GM12875 (cell line): ENCODE data around the gene TBC1D7.

Source experiments
- H3K4me3 ChIP-seq: one replicate; pipeline ENCODE4 v1.5.1; 2011; ENCODE audit warnings: low read depth, low read length, control low read depth
- TF ChIP-seq, protein P1 (sequence below): IDR thresholded peaks from 2 replicates; pipeline ENCODE4 v1.5.1; 2011; ENCODE audit warnings: low read depth, mild to moderate bottlenecking, control low read depth, inconsistent platforms, low read length, moderate library complexity, borderline replicate concordance; ENCODE audit not compliant: insufficient read depth

TBC1D7 gene

DNA sequence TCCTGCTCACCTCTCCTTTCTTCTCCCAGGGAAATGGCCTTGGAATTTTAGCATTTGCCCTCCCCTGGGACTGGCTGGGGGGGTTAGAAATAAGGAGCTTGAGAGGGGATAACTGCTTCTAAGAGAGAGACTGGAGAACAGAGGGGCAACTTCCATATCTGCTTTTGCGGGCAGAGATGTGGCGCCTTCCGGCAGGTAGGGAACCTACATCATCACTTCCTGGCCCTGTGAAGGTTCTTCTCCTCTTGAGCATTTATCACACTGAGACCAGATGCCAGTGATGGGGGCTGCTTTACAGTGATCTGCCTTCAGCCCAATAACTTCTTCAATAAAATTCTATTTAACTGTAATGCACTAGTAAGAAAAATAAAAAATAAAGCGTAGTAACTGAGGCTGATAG lies 48.1 kb downstream of the TBC1D7 start:
- TF ChIP-seq, protein P1, sequence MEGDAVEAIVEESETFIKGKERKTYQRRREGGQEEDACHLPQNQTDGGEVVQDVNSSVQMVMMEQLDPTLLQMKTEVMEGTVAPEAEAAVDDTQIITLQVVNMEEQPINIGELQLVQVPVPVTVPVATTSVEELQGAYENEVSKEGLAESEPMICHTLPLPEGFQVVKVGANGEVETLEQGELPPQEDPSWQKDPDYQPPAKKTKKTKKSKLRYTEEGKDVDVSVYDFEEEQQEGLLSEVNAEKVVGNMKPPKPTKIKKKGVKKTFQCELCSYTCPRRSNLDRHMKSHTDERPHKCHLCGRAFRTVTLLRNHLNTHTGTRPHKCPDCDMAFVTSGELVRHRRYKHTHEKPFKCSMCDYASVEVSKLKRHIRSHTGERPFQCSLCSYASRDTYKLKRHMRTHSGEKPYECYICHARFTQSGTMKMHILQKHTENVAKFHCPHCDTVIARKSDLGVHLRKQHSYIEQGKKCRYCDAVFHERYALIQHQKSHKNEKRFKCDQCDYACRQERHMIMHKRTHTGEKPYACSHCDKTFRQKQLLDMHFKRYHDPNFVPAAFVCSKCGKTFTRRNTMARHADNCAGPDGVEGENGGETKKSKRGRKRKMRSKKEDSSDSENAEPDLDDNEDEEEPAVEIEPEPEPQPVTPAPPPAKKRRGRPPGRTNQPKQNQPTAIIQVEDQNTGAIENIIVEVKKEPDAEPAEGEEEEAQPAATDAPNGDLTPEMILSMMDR: no peak
- H3K4me3 ChIP-seq: no peak overlapping the region

DNA sequence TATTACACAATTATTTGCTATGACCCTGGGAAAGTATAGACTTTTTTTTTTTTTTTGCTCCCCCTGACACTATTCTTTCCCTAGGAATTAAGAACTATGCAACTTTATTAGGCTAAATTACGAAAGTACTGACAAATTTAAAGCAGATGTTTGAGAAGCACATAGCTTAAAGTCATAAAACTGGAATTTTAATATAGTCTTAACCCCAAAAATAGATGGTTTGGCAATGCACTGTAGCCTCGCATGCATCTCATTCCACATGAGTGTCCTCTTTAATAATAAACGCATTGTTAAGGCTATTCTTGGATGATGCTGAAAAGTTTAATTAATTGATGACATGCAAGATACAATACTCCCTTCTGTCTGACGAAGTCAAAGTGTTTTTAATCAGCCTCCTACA lies 49.3 kb downstream of the TBC1D7 start:
- TF ChIP-seq, protein P1: no peak
- H3K4me3 ChIP-seq: no peak overlapping the region

DNA sequence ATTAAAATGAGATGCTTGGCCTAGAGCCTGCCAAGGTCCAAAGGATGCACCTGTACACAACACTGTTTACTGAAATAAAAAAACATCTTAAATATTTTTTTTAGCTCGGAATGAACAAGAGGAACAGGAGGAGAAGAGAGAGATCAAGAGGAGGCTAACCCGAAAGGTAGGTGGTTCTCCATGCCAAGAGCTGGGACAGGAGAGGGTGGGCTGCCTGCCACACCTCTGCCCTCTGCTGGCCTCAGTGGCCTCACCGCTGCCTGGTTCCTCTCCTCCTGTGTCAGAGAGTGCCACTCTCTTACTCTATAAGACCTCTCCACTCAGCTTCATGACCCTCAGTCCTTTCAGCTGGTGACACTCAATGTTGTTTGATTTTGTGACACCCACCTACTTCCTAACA lies 50.2 kb downstream of the TBC1D7 start:
- TF ChIP-seq, protein P1: peak; percentile 48; the same call in 1 of the 2 replicates
- no peak overlapping the region for H3K4me3 ChIP-seq

DNA sequence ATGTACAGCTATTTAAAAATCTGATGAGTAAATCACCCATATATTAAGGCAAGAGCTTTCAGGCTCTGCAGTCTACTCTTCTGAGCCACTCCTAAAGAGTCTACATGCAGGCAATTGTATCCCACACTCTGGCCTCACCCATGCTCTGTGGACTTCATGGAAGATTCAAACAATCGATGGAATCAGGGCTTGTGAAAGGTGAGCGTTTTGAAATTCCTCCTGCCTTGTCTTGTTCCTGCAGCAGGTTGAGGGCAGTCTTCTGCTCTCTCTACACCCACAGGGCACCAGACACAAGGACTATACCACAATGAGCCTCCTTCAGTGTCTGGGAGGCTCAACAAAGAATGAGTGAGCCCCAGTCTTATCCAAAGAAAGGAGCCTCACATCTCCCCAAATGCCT lies 51.1 kb downstream of the TBC1D7 start:
- TF ChIP-seq, protein P1: no peak
- H3K4me3 ChIP-seq: no peak overlapping the region

DNA sequence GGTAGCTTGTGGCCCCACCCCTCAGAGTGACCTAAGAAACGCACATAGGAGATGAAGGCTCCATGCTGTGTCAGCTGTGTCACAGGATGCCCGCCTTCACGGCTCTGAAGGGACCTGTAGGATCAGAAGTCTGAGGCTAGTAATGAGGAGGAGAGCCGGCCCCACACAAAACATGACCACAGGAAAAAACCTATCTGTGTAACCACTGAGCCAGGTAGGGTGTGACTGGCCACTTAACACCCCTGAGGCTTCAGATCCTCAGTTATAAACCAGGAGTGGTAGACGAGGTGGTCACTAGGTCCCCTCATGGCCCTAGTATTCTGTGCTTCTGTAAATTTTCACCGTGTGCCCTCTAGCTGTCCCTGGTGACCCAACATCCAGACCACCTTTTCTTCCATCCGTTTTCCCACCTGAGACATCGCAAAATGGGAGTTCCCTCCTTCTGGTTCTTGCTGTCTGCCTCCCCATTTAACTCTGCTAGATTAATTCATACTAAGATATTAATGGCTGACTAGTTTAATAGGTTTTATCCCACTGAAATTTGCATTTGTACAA lies 52.8 kb downstream of the TBC1D7 start:
- TF ChIP-seq, protein P1: no peak
- H3K4me3 ChIP-seq: peak overlapping the region; percentile 49

DNA sequence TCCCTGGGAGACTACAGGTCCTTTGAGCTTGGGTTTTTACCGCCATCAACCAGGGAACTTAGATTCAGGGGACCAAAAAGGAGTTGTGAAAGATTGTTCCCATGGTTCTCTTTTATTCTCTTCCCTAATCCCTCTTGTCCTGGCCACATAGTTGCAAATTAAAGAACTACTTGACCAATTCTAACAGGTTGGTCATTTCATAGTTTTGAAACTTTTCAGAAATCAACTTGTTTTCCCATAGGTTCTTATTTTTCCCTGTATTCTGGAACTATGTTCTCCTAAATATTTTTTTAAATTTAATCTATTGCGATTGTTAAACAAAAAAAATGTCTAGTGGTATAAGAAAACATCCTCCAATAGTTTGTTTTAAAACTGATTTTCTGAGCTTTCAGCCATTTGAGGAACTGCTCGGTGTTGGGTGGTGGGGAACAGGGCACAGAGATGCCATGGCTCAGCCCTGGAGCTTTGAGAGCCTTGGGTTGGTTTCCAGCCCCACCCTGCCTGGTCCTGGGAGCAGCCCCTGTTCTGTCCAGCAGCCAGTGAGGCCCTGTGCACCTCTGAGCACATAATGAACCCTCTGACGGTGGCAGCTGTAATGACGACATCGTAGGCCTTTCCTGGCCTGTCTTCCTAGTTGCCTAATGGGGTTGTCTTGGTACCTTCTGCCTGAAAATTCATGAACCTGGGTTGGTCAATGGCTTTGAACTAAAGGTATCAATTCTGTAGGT lies 53.5 kb downstream of the TBC1D7 start:
- TF ChIP-seq, protein P1: no peak
- H3K4me3 ChIP-seq: peak overlapping the region; percentile 49

DNA sequence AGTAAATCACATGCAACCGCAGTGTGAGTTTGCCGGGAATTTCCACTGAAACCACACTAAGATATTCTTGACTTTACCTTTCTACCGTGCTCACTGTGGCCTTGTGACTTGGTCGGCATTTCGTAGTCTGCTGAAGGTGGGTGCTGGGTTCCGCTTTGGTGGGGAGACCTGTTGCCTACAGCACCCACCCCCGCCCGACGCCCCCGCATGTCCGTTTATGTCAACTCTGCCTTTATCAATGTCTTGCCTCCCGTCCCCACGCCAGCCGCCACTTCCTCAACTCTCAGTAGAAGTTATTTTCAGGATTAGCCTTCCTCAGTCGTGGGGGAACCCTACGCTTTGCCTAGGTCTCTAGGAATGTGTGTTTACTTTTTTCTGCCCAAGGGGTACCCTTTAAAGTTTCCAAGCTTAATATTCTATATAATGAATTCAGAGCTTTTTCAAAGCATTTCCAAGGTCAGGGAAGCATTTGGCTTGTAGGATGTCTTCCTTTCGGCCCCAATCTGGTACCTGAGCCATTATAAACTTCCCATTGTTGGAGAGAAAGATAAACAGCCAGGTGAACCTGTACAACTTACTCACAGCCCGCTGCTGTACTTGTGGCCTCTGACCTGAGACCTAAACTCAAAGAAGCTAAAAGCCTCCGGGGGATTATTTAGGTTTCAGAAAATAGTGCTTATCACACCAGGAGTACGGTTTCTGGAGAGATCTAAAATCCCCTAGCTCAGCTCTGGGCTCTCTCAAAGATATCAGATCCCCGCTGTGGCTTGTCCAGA lies 54.2 kb downstream of the TBC1D7 start:
- TF ChIP-seq, protein P1: no peak
- H3K4me3 ChIP-seq: peak overlapping the region; percentile 49
